Lower leg skin (tissue), 4 donors: ENCODE data around the gene SHANK1. TPM values are rescaled to one million over a fixed set of nuclear protein-coding genes. Genes with fewer than 3 reads are reported as not detected.

ENCODE experiments used
- DNase-seq, 2 donors: peaks; one replicate each; pipeline ENCODE4 v3.0.0-alpha.2; 2019; ENCODE audit warnings: low spot score in 2 of 2
- H3K4me3 ChIP-seq: fragments of 200-600 bp; sonication (generic); 2 replicates; pipeline ENCODE4 v1.5.1; 2017; ENCODE audit warnings: mild to moderate bottlenecking, low read depth; ENCODE audit not compliant: poor library complexity, severe bottlenecking
- POLR2A ChIP-seq, 2 donors: fragments of 450-650 bp; IDR thresholded peaks; one replicate each; pipeline ENCODE4 v1.6.1; 2016 to 2017; ENCODE audit warnings: antibody characterized with exemption in 2 of 2, mild to moderate bottlenecking in 1 of 2, moderate library complexity in 1 of 2
- WGBS, 2 donors: methylation state at CpG; one replicate each; pipeline ENCODE4 v1.1.5; 2018; 5-methylcytosine and 5-hydroxymethylcytosine counted together
- intact Hi-C: fragments of 100-400 bp; cut with DNase I; formaldehyde crosslinking; loops from one replicate; pipeline ENCODE4 v1.15.0; 2023; ENCODE audit warnings: low total_unique reads
- total RNA-seq, 4 donors: library from RNA; depleted of rRNA; stranded (reverse); fragments of >200 nt; gene quantifications; one replicate each; pipeline ENCODE4 v1.1.0, GENCODE V29; 2016
- TF ChIP-seq, protein P1 (sequence below), 3 donors: fragments of 450-650 bp; IDR thresholded peaks; one replicate each; pipeline ENCODE4 v1.5.1; 2016; ENCODE audit warnings: antibody characterized with exemption in 3 of 3, mild to moderate bottlenecking in 3 of 3, moderate library complexity in 2 of 3

SHANK1 gene
- total RNA-seq, 4 donors from 2014 or later: 0.30 to 1.6 (median 0.67) TPM

GRCh38 chr19:50710612-50711011, 9.0 kb downstream of the SHANK1 start:
- intact Hi-C loops: loop anchor here (10.0 kb wide), 1 partner anchor 64 kb away; the partner anchor contains the start of gene GPR32
- no peak overlapping the region for H3K4me3 ChIP-seq
- WGBS, 2 donors: 82 to 89% methylated on average over 5 of the region's 5 CpGs
- TF ChIP-seq, protein P1, sequence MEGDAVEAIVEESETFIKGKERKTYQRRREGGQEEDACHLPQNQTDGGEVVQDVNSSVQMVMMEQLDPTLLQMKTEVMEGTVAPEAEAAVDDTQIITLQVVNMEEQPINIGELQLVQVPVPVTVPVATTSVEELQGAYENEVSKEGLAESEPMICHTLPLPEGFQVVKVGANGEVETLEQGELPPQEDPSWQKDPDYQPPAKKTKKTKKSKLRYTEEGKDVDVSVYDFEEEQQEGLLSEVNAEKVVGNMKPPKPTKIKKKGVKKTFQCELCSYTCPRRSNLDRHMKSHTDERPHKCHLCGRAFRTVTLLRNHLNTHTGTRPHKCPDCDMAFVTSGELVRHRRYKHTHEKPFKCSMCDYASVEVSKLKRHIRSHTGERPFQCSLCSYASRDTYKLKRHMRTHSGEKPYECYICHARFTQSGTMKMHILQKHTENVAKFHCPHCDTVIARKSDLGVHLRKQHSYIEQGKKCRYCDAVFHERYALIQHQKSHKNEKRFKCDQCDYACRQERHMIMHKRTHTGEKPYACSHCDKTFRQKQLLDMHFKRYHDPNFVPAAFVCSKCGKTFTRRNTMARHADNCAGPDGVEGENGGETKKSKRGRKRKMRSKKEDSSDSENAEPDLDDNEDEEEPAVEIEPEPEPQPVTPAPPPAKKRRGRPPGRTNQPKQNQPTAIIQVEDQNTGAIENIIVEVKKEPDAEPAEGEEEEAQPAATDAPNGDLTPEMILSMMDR (IDR thresholded peaks at IDR 0.05): no peak
- TF ChIP-seq POLR2A (IDR thresholded peaks at IDR 0.05): no peak
- DNase-seq: no peak

GRCh38 chr19:50710094-50710493, 9.5 kb downstream of the SHANK1 start:
- no peak for DNase-seq
- intact Hi-C loops: loop anchor here (10.0 kb wide), 1 partner anchor 65 kb away; the partner anchor contains the start of gene GPR32
- TF ChIP-seq POLR2A (IDR thresholded peaks at IDR 0.05): no peak
- TF ChIP-seq, protein P1 (IDR thresholded peaks at IDR 0.05): no peak
- WGBS, 2 donors: 43 to 58% methylated on average over 10 of the region's 10 CpGs
- no peak overlapping the region for H3K4me3 ChIP-seq

- intact Hi-C loops: no loop called here
- TF ChIP-seq, protein P1 (IDR thresholded peaks at IDR 0.05): no peak
- TF ChIP-seq POLR2A (IDR thresholded peaks at IDR 0.05): no peak
- 70 to 71% methylated on average over 12 of the region's 12 CpGs for WGBS, 2 donors
- no peak overlapping the region for H3K4me3 ChIP-seq
- no peak for DNase-seq
Observed at GRCh38 chr19:50708179-50708879, 11.3 kb downstream of the SHANK1 start.

DNA sequence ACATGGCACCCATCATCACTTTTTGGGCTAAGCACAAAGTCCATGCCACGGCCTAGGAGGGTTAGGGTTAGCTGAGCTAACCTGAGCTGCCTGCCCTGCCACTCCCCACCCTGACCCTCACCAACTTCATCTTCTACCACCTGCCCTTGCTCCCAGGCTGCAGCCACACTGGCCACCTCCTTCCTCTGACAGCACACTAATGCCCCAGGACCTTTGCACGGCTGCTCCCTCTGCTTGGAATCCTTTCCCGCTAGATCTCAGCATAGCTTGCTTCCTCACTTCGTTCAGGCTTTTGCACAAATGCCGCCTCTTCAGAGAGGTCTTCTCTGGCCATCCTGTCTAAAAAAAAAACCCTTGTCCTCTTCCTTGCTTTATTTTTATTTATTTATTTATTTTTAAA, 13.2 kb downstream of the SHANK1 start:
- WGBS, 2 donors: 68 to 76% methylated on average over 5 of the region's 5 CpGs
- intact Hi-C loops: no loop called here
- no peak for DNase-seq
- no peak for TF ChIP-seq POLR2A (IDR thresholded peaks at IDR 0.05)
- TF ChIP-seq, protein P1 (IDR thresholded peaks at IDR 0.05): no peak
- no peak overlapping the region for H3K4me3 ChIP-seq

GRCh38 chr19:50705422-50706019, 14.1 kb downstream of the SHANK1 start:
- WGBS, 2 donors: 36 to 41% methylated on average over 9 of the region's 9 CpGs
- intact Hi-C loops: no loop called here
- TF ChIP-seq, protein P1 (IDR thresholded peaks at IDR 0.05): no peak
- no peak for TF ChIP-seq POLR2A (IDR thresholded peaks at IDR 0.05)
- H3K4me3 ChIP-seq: no peak overlapping the region
- no peak for DNase-seq
